PFSK-1 (cell line): Measurements from ENCODE around the gene UBAC2.

Source experiments
- FOXP2 ChIP-seq: optimal IDR thresholded peaks from 2 replicates; pipeline ENCODE3; 2011; ENCODE audit warnings: borderline replicate concordance, control low read depth, inconsistent platforms; ENCODE audit not compliant: insufficient read depth; ENCODE audit errors: extremely low read length, extremely low read depth
- POLR2AphosphoS5 ChIP-seq: IDR thresholded peaks from 2 replicates; pipeline ENCODE4 v1.6.1; 2012; ENCODE audit warnings: low read depth, mild to moderate bottlenecking, control low read depth, low read length, moderate library complexity
- REST ChIP-seq, 2 experiments: IDR thresholded peaks; 2 replicates each; pipeline versions ENCODE4 v1.6.1 to v1.8.0; 2011 to 2012; ENCODE audit warnings: low read depth in 2 of 2, low read length in 2 of 2, control low read depth in 1 of 2, inconsistent platforms in 1 of 2, mild to moderate bottlenecking in 1 of 2, moderate library complexity in 1 of 2; ENCODE audit not compliant: insufficient read depth in 1 of 2
- SIN3A ChIP-seq: IDR thresholded peaks from 2 replicates; pipeline ENCODE4 v1.6.1; 2012; ENCODE audit warnings: mild to moderate bottlenecking, low read length, moderate library complexity, borderline replicate concordance; ENCODE audit not compliant: insufficient read depth
- TAF1 ChIP-seq: IDR thresholded peaks from 2 replicates; pipeline ENCODE4 v1.6.1; 2012; ENCODE audit warnings: low read length, control low read depth, borderline replicate concordance; ENCODE audit not compliant: insufficient read depth

The UBAC2 gene

GRCh38 chr13:99215184-99215830 is 14.7 kb downstream of the UBAC2 start:
- no peak for TF ChIP-seq TAF1
- no peak for TF ChIP-seq FOXP2
- no peak for TF ChIP-seq POLR2AphosphoS5
- no peak for TF ChIP-seq REST (IDR thresholded peaks at IDR 0.05; ENCODE audit: insufficient read depth in 1 of 2, low read depth in 2 of 2, low read length in 2 of 2)
- no peak for TF ChIP-seq SIN3A

GRCh38 chr13:99217461-99218110 is 16.9 kb downstream of the UBAC2 start:
- TF ChIP-seq FOXP2, result no peak
- TF ChIP-seq REST (IDR thresholded peaks at IDR 0.05; ENCODE audit: insufficient read depth in 1 of 2, low read depth in 2 of 2, low read length in 2 of 2), result no peak
- no peak for TF ChIP-seq POLR2AphosphoS5
- TF ChIP-seq TAF1, result no peak
- no peak for TF ChIP-seq SIN3A

- TF ChIP-seq FOXP2, result no peak
- no peak for TF ChIP-seq REST (IDR thresholded peaks at IDR 0.05; ENCODE audit: insufficient read depth in 1 of 2, low read depth in 2 of 2, low read length in 2 of 2)
- TF ChIP-seq SIN3A, result no peak
Observed at GRCh38 chr13:99218126-99218525, 17.5 kb downstream of the UBAC2 start.

DNA sequence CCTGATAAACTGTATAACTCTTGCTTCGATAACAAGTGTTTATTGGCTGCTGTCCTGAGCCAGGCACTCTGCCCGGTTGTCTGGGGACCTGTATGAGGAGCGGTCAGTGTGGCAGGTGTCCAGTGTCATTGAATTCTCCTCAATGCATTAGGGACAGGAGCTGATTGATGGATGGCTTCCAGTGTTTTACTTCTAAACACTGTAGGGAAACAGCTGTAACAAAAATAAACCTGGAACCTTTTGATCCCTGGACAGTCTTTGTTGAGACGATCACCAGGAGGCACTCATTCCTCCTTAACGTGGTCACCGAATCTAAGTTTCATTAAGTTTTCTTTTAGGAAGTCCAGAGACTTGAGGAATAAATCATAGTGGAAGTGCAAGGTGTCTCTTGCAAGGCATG is 17.9 kb downstream of the UBAC2 start:
- no peak for TF ChIP-seq SIN3A
- TF ChIP-seq POLR2AphosphoS5, result no peak
- no peak for TF ChIP-seq FOXP2
- no peak for TF ChIP-seq TAF1
- TF ChIP-seq REST (IDR thresholded peaks at IDR 0.05; ENCODE audit: insufficient read depth in 1 of 2, low read depth in 2 of 2, low read length in 2 of 2), result no peak

GRCh38 chr13:99218969-99219368 is 18.3 kb downstream of the UBAC2 start:
- TF ChIP-seq TAF1 (no peak), SIN3A (no peak), REST (IDR thresholded peaks at IDR 0.05; ENCODE audit: insufficient read depth in 1 of 2, low read depth in 2 of 2, low read length in 2 of 2) (no peak), FOXP2 (no peak), POLR2AphosphoS5 (no peak)
